HG02973 (cell line): ENCODE results near the gene PEMT.
A peak's percentile ranks its signal among the peaks of the same experiment; 100 is the strongest.

Experiments used
- ATAC-seq: cut with Tn5 transposase; IDR thresholded peaks from one replicate; pipeline ENCODE4 v1.9.1; 2021; ENCODE audit warnings: moderate library complexity; ENCODE audit not compliant: unreplicated experiment

Gene PEMT

GRCh38 chr17:17605729-17606088, 14.2 kb upstream of the PEMT start:
- ATAC-seq, result no peak

- ATAC-seq, result no peak
Observed at GRCh38 chr17:17605083-17605728, 13.7 kb upstream of the PEMT start.

- ATAC-seq, result no peak
Observed at GRCh38 chr17:17603895-17604225, 12.4 kb upstream of the PEMT start.

GRCh38 chr17:17603178-17603894, 11.8 kb upstream of the PEMT start:
- ATAC-seq, result no peak

- no peak for ATAC-seq
Observed at GRCh38 chr17:17599965-17600364, 8.5 kb upstream of the PEMT start.

DNA sequence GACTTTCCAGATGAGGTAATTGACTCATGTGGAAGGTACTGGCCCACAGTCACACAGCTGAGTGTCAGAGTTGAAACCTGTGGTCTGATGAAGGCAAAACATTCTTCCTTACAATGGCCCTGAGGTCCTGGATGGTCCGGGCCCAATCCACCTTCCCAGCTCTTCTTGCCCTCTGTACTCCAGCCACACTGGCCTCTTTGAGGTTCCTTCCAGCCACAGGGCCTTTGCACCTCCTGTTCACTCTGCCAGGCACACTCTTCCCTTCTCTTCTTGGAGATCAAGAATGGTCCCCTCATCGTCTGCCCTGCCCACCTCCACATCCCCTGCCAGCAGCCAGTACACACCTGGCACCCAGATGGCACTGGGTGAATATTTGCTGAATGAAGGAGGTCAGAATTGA, 6.5 kb upstream of the PEMT start:
- no peak for ATAC-seq

DNA sequence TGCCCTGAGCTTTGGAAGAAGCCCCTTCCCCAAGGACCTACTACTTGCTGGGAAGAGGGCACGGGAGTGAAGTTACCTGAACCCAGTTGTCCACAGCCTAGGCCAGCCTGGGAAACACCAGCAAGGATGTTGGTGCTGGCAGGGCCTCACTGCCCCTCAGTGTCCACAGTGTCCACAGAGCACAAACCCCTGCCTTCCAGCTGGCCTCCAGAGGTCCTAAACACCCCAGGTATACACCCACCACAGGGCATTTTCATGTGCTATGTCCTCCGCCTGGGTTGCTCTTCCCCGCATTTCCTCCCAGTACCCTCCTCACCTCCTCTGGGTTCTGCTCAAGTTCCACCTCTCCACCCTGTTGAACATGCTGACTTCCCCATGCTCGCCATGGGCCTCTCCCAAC, 4.2 kb upstream of the PEMT start:
- ATAC-seq, result no peak

GRCh38 chr17:17593222-17593620, 1.7 kb upstream of the PEMT start:
- no peak for ATAC-seq

DNA sequence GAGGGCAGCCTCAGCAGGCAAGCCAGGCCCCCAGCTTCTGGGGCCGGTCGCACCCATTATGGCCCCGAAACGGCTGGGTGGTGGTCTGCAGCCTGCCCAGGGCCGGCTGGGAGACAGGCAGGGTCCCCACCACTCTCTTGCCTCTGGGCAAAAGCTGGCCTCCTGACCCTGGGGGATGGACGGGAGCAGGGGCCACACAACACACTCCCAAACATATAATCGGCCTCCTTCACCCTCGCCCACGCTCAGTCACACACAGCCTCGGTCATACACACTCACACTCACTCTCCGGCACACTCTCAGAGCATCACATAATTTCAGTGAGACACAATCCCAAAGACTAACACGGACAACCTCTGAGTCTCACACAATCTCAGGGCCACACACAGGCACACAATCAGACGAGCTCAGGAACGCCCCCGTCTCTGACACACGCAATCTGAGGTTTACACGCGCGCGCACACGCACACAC, 589 bp downstream of the PEMT start:
- peak; percentile 2 for ATAC-seq

DNA sequence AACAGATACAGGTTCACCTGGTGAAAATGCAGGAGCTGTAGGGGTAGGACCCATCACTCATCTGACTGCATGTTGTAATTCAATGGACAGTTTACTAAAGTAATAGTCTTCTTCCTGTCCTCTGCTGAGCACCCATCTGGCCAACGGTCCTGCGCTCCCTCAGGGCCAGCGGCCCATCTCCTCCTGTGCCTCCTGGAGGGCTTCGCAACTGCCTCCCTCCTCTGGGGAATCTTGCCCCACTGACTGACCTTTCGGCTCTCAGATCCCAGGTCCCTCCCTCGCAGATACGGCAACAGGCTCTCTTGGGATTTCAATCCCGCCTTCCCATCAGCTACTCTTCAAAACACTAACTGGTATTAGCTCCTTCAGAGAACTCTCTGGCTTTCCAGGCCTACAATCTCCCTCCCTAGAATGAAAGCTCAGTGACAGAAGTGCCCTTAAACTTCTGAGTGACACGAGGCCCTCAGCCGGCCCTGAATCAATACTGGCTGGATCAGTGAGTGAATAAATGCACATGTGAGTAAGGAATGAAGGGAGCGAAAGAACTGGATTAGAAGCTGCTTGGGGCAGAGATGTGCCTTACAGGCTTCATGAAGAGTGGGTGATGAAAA, 1.3 kb downstream of the PEMT start:
- ATAC-seq, result no peak

DNA sequence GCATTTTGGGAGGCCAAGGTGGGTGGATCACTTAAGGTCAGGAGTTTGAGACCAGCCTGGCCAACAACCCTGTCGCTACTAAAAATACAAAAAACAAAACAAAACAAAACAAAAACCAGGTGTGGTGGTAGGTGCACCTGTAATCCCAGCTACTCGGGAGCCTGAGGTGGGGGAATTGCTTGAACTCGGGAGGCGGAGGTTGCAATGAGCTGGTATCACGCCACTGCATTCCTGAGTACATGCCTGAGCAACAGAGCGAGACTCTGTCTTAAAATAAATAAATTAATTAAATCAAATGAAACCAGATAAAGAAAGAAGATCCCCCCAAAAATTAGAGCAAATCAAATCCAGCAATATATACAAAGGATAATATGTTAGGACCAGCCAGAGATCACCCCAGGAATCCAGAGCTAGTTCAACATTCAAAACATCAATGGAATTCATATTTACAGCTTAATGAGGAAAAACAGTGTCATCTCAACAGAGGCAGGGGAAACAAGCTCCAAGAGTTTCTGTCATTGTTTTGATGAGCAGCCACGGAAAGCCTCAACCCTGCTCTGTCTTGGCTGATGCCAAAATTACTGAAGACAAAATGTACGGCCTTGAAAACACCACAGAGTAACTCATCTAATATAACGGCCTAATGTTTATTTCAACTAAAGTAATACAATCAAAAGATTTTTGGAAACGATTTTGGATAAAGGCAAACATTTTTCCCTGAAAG, 3.7 kb downstream of the PEMT start:
- ATAC-seq, result no peak

DNA sequence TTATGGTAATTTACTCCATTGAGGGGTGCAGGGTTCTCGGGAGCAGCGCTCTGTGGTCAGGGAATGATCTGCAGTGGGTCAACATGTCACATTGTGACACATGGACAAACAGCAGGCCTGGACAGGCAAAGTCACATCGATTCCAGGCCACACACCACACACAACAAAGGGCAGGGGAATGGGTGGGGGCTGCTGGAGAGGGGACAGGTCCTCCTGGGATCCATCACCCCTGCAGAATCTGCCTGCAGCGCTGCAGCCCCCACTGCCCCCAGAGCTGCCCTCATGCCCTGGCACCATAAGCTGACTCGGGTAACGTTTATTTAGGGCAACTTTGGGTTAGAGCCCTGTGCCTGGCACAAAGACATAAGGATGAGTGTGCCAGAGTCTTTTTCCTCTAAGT, 9.1 kb downstream of the PEMT start:
- no peak for ATAC-seq

DNA sequence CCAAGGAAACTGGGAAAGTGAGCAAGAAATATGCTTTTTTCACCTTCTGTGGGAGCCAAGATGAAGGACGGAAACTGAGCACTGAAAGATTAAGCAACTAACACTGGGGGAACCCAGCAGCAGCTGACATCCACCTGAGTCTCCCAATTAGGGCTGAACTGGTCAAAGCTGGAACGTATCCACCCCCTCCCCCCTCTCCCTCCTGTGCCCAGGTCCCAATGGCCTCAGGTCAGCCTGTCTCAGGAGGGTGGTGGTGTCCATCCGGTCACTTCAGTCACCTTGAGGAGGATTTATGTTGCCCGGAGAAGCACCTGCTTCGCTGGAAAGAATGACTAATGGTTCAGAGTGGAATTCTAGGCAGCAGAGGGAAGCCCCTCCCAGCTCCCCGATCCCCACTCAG, 10.0 kb downstream of the PEMT start:
- no peak for ATAC-seq

- no peak for ATAC-seq
Observed at GRCh38 chr17:17580662-17581470, 10.6 kb downstream of the PEMT start.

GRCh38 chr17:17579691-17580090, 11.8 kb downstream of the PEMT start:
- ATAC-seq, result no peak

GRCh38 chr17:17577373-17577772, 14.1 kb downstream of the PEMT start:
- ATAC-seq, result no peak

DNA sequence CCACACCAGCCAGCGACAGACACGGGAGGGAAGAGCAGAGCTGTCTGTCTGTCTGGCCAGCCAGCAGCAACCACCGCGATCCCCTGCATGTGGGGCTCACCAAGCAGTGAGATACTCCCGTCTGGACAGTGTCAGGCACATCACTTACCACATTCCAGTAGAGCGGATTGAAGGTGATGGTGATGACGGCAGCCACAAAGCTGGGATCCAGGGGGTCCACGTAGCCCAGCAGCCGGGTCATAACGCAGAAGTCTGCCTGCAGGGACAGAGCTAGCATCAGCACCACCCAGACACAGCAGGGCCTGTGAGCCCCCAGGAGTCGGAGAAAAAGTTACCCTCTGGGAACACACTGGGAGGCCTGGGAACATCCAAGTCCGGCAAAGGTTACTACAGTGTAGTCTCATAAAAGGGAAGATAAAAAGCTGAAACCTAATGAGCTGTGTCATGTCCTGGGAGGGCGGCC, 14.7 kb downstream of the PEMT start:
- no peak for ATAC-seq

GRCh38 chr17:17575360-17576251, 15.9 kb downstream of the PEMT start:
- ATAC-seq, result no peak

GRCh38 chr17:17573912-17574311, 17.6 kb downstream of the PEMT start:
- ATAC-seq, result no peak
